Prostate gland (tissue), 2 donors: ENCODE results near the gene PRMT7.

ENCODE experiments used
- POLR2A ChIP-seq: fragments of 450-650 bp; IDR thresholded peaks from one replicate; pipeline ENCODE4 v1.6.1; 2016; ENCODE audit warnings: antibody characterized with exemption, mild to moderate bottlenecking
- POLR2AphosphoS5 ChIP-seq: sonication (generic); formaldehyde crosslinking; IDR thresholded peaks from one replicate; pipeline ENCODE4 v1.6.1; 2017; ENCODE audit warnings: antibody characterized with exemption
- TF ChIP-seq, protein P1 (sequence below), 4 experiments: fragments of 200-600 bp in 2 of 4; fragments of 450-650 bp in 2 of 4; sonication (generic) in 2 of 4; IDR thresholded peaks; 1 replicate in 3 of 4; 2 replicates in 1 of 4; pipeline ENCODE4 v1.5.1; 2016 to 2019; ENCODE audit warnings: antibody characterized with exemption in 4 of 4, mild to moderate bottlenecking in 2 of 4, moderate library complexity in 2 of 4

DNA sequence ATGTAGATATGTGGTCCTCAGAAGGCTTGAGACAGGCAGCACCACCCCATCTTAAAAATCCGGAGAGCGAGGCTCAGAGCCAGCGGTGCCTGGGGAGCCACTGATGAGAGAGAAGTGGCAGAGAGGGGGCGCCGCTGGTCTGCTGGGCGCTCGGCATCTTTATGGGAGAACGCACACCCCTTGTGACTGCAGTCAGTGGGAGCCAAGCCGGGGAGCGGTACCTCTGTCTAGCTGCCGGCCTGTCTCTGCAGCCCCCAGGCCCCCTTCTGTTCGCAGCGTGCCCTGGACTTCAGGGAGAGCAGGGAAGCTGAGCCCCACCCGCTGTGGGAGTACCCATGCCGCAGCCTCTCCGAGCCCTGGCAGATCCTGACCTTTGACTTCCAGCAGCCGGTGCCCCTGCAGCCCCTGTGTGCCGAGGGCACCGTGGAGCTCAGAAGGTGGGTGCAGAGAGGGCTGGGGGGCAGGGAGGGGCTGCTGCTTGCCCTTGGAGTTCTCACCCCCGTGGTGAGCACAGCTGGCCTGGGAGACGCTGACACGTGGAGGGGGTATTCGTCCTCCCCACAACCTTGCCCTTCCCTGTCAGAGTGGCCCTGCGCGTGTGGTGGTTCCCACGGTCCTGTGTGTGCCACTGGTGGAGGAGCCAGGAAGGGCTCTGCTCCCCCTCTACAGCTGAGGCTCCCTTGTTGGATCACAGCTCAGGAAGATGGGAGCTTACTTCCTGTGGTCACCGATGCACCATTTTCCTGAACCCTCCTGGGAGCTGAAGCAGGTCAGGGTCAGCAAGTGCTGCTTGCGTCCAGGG, 44.8 kb downstream of the PRMT7 start:
- TF ChIP-seq POLR2A = no peak
- TF ChIP-seq, protein P1, sequence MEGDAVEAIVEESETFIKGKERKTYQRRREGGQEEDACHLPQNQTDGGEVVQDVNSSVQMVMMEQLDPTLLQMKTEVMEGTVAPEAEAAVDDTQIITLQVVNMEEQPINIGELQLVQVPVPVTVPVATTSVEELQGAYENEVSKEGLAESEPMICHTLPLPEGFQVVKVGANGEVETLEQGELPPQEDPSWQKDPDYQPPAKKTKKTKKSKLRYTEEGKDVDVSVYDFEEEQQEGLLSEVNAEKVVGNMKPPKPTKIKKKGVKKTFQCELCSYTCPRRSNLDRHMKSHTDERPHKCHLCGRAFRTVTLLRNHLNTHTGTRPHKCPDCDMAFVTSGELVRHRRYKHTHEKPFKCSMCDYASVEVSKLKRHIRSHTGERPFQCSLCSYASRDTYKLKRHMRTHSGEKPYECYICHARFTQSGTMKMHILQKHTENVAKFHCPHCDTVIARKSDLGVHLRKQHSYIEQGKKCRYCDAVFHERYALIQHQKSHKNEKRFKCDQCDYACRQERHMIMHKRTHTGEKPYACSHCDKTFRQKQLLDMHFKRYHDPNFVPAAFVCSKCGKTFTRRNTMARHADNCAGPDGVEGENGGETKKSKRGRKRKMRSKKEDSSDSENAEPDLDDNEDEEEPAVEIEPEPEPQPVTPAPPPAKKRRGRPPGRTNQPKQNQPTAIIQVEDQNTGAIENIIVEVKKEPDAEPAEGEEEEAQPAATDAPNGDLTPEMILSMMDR (IDR thresholded peaks at IDR 0.05) = no peak
- TF ChIP-seq POLR2AphosphoS5 = no peak
